Fibroblast of pulmonary artery (primary cell): ENCODE results near the gene TIMM44.
A peak's percentile ranks its signal among the peaks of the same experiment; 100 is the strongest.

Source experiments
- DNase-seq: peaks from one replicate; pipeline ENCODE4 v3.0.0-alpha.2; 2010; ENCODE audit warnings: low read depth
- H3K4me3 ChIP-seq: replicated peaks from 2 replicates; pipeline ENCODE4 v1.5.1; 2011; ENCODE audit warnings: low read depth, mild to moderate bottlenecking, control low read depth, low read length, moderate library complexity
- TF ChIP-seq, protein P1 (sequence below): IDR thresholded peaks from 2 replicates; pipeline ENCODE4 v1.5.1; 2011; ENCODE audit warnings: mild to moderate bottlenecking, control low read depth, low read length, inconsistent platforms; ENCODE audit errors: missing control alignments

TIMM44 gene

DNA sequence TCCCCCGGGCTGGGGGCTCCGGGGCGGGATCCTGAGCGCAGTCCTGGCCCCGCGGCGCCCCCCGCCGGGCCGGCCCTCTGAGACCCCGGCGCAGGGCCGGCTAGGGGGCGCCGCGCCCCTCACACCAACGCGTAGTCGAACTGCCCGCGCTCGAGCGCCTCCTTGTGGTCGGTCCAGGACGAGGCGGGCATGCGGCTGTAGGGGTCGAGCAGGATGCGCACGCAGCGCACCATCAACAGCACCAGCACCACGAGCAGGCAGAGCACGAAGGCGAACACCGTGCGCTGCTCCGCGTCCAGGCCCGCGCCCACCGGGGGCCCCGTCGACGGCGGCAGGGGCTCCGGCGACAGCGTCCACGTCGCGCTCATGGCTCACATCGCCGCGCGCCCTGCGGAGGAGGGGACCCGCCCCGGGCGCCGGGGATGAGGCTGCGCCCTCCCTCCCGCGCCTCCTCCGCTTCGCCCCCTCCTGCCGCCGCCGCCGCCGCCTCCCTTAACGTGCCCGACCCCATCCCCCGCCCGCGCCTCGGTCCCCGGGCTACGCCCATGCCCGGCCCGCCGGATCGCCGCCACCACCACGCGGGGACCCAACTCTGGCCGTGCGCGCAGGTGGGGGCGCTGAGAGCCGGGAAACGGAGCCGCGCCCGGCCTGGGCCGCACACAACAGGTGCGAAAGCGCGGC, 18.2 kb downstream of the TIMM44 start:
- DNase-seq, result peak; percentile 80
- TF ChIP-seq, protein P1, sequence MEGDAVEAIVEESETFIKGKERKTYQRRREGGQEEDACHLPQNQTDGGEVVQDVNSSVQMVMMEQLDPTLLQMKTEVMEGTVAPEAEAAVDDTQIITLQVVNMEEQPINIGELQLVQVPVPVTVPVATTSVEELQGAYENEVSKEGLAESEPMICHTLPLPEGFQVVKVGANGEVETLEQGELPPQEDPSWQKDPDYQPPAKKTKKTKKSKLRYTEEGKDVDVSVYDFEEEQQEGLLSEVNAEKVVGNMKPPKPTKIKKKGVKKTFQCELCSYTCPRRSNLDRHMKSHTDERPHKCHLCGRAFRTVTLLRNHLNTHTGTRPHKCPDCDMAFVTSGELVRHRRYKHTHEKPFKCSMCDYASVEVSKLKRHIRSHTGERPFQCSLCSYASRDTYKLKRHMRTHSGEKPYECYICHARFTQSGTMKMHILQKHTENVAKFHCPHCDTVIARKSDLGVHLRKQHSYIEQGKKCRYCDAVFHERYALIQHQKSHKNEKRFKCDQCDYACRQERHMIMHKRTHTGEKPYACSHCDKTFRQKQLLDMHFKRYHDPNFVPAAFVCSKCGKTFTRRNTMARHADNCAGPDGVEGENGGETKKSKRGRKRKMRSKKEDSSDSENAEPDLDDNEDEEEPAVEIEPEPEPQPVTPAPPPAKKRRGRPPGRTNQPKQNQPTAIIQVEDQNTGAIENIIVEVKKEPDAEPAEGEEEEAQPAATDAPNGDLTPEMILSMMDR, result peak; percentile 63
- peak overlapping the region; percentile 19 for H3K4me3 ChIP-seq

GRCh38 chr19:7924651-7925170, 18.8 kb downstream of the TIMM44 start:
- TF ChIP-seq, protein P1, result no peak
- no peak for DNase-seq
- no peak overlapping the region for H3K4me3 ChIP-seq

DNA sequence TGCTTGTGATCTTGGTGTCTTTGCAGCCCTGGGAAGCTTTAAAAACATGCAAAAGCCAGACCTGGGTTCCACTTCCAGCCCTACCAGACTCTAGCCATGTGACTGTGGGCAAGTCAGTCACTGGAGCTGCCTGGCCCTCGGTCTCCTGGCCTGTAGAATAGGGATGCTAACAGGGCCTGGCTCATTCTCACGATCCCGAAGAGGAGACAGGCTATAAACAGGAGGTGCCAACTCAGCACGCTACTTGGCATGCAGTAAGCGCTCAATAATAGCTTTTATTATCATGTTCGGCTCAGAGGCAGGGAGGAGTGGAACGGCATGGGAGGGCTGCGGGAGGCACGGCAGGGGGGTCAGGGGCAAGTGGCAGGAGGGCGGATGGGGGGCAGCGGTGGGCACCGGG, 19.2 kb downstream of the TIMM44 start:
- DNase-seq, result no peak
- no peak overlapping the region for H3K4me3 ChIP-seq
- TF ChIP-seq, protein P1, result no peak

GRCh38 chr19:7923295-7924191, 19.9 kb downstream of the TIMM44 start:
- TF ChIP-seq, protein P1, result no peak
- no peak overlapping the region for H3K4me3 ChIP-seq
- DNase-seq, result no peak

- DNase-seq, result no peak
- TF ChIP-seq, protein P1, result no peak
- H3K4me3 ChIP-seq, result no peak overlapping the region
These were observed 20.6 kb downstream of the TIMM44 start for GRCh38 chr19:7922836-7923195.

- TF ChIP-seq, protein P1, result no peak
- no peak for DNase-seq
- H3K4me3 ChIP-seq, result peak overlapping the region; percentile 64
These were observed 21.3 kb downstream of the TIMM44 start for GRCh38 chr19:7921967-7922835.
